ENCODE results near the gene LSM5.
"Not testable (repeated sequence)": the region's sequence is repeated elsewhere in the genome, so short reads cannot be mapped to it uniquely, and the experiment has no call there.

Gene LSM5

DNA sequence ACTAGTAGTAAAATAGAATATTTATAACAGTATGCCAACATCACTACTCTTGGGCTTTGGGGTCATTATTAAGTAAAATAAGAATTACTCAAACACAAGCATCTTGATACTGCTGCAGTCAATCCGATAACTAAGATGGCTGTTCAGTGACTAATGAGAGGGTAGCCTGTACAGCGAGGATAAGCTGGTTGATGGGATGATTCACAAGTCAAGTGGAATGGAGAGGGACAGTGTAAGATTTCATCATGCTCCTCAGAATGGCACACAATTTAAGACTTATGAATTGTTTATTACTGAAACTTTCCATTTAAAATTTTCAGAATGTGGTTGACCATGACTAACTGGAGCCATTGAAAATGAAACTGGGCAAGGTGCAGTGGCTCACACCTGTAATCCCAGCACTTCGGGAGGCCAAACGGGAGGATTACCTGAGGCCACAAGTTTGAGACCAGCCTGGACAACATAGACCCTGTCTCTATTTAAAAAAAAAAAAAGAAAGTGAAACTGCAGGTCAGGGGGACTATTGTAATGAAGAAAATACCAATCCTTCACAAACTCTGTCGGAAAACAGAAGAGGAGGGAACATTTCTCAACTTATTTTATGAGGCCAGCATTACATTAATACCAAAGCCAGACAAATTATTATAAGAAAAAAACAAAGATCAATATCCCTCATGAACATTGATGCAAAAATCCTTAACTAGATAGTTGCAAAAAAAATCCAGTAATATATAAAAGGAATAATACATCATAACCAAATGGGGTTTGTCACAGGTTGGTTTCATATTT, 16.3 kb upstream of the LSM5 start:
- peak overlapping the region; percentile 43 for H3K4me3 ChIP-seq (ENCODE audit: low read depth, low read length)
- TF ChIP-seq, protein P1, sequence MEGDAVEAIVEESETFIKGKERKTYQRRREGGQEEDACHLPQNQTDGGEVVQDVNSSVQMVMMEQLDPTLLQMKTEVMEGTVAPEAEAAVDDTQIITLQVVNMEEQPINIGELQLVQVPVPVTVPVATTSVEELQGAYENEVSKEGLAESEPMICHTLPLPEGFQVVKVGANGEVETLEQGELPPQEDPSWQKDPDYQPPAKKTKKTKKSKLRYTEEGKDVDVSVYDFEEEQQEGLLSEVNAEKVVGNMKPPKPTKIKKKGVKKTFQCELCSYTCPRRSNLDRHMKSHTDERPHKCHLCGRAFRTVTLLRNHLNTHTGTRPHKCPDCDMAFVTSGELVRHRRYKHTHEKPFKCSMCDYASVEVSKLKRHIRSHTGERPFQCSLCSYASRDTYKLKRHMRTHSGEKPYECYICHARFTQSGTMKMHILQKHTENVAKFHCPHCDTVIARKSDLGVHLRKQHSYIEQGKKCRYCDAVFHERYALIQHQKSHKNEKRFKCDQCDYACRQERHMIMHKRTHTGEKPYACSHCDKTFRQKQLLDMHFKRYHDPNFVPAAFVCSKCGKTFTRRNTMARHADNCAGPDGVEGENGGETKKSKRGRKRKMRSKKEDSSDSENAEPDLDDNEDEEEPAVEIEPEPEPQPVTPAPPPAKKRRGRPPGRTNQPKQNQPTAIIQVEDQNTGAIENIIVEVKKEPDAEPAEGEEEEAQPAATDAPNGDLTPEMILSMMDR (IDR thresholded peaks at IDR 0.05; ENCODE audit: low read depth, low read length) = no peak

DNA sequence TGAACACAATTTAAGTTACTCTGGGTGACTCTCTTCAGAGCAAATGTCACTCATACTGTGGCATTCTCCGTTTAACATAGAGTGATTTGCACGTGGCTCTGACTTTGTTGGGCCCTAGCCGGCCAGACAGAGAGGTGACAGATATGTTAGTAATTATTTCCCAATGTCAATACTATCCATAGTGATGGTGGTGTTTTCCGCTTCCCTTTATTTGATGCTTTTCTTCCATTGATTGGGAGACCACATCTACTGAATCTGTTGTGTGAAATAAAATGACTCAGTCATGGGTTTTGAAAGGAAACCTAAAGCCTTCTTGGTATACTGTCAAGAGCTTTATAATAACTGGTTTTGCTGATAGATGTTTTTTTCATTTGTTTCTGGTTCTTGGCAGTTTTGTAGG, 12.5 kb upstream of the LSM5 start:
- no peak overlapping the region for H3K4me3 ChIP-seq (ENCODE audit: low read depth, low read length)
- TF ChIP-seq, protein P1 (IDR thresholded peaks at IDR 0.05; ENCODE audit: low read depth, low read length) = no peak

DNA sequence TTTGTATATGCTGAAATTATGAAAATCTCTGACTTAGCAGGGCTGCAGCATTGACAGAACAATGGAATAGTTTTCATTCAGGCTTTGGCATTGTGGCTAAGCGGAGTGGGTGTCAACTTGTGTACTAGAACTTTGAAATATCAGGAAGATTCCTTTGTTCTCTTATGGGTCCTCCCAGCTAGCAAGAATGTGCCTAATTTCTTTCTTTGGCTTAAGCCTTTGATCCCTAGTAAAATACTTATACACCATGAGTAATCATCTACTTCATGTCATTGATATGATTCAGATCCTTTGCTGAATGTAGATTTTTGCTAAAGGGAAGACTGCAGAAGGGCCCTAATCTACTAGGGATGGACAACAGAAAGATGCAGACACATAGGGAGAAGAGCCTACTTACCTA, 11.3 kb upstream of the LSM5 start:
- TF ChIP-seq, protein P1 (IDR thresholded peaks at IDR 0.05; ENCODE audit: low read depth, low read length) = no peak
- no peak overlapping the region; the same call in 1 of the 2 replicates for H3K4me3 ChIP-seq (ENCODE audit: low read depth, low read length)

DNA sequence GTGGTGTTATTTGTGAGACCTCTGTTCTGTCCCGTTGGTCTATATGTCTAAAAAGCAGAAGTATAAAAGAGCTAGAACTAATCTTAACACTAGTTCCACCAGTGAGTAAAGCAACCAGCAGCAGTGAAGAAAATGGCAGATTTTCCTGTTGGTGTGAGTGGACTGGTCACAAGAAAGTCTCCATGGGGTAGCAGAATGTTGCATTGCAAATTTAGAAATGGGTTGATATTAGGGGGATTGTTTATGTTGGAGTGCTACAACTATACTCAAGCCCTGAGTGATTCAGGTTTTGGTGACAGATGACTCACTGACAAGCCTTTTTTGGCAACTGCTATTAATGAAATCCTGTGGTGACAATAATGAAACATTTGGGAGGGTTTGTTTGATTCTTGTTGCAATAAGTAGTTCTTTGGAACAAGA, 10.8 kb upstream of the LSM5 start:
- no peak overlapping the region for H3K4me3 ChIP-seq (ENCODE audit: low read depth, low read length)
- TF ChIP-seq, protein P1 (IDR thresholded peaks at IDR 0.05; ENCODE audit: low read depth, low read length) = no peak

DNA sequence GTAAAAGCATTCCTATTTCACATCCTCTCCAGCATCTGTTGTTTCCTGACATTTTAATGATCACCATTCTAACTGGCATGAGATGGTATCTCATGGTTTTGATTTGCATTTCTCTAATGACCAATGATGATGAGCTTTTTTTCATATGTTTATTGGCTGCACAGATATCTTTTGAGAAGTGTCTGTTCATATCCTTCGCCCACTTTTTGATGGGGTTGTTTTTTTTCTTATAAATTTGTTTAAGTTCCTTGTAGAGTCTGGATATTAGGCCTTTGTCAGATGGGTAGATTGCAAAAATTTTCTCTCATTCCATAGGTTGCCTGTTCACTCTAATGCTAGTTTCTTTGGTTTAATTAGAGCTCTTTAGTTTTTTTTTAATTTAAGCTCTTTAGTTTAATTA, 10.0 kb upstream of the LSM5 start:
- not testable (repeated sequence) for H3K4me3 ChIP-seq (ENCODE audit: low read depth, low read length)

DNA sequence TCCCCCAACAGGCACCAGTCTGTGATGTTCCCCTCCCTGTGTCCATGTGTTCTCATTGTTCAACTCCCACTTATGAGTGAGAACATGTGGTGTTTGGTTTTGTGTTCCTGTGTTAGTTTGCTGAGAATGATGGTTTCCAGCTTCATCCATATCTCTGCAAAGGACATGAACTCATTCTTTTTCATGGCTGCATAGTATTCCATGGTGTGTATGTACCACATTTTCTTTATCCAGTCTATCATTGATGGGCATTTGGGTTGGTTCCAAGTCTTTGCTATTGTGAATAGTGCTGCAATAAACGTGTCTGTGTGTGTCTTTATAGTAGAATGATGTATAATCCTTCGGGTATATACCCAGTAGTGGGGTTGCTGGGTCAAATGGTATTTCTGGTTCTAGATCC, 9.6 kb upstream of the LSM5 start:
- H3K4me3 ChIP-seq (ENCODE audit: low read depth, low read length) = not testable (repeated sequence)

DNA sequence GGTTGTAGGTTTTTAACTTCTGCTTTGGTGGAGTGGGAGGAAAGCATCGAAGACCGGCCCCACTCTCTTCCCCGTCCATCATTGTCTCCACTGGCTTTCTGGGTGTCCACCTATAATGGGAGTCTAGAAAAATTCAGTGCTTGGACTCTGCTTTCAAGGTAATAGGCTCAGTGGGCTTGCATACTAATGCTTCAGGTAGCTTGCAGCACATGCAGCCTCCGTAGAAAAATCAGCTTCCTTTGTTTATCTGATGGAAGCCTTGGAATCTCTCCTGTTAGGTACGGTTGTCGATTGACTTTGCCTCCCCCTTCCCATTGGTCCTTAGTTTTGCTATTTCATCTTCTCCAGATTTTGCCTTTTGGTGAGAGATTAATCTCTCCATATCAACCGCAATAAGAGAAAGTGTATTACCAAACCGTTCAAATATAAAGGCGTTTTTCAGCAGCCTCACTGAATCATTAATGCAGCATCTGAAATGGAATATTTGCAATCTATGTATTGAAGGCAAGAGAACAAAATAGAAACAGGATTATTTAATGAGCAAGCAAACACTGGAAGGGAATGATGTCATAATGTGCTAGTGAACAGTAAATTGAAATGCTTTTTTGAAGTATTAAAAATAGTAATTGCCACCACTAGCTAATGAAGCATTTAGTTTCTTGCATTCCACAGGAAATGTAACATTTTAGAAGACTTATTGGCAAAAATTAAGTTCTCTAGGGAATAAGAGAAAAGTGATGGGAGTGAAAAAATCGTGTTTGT, 6.1 kb upstream of the LSM5 start:
- TF ChIP-seq, protein P1 (IDR thresholded peaks at IDR 0.05; ENCODE audit: low read depth, low read length) = no peak

DNA sequence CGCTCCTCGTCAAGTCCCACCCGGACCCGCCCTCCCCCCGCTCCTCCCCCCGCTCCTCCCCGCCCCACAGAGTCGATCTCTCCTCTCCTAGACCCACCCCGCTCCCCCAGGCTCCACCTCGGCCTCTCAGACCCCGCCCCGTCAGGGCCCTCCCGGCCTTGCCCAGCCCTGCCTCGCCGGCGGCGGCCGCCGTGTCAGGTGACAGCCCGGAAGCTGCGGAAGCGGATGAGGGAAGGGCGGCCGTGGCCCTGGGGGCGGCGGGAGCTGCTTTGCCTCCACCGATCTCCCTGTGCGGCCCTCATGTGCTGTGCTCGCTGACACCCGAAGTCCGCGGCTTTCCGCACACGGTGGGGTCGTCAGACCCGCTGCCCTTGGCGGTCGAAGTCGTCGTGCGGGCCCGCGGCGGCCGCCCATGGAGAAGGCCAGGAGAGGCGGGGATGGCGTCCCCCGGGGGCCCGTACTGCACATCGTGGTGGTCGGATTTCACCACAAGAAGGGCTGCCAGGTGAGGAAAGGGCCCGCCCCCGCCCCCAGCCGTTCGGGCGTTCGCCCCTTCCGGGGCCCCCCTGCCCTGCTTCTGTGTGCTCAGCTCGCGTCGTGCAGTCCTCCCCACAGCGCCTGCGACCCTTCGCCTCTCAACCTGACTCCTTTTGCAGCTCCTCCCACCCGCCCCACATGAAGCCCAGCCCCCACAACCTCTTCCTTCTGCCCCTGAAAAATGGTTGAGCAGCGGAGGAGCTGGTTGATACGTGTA, 5.3 kb upstream of the LSM5 start, which contains the start of gene AVL9:
AVL9 (plus strand) TSS at position 192 of the 754 bp plus-strand sequence; CDS start at position 413, 221 bp downstream.
- H3K4me3 ChIP-seq (ENCODE audit: low read depth, low read length) = peak within 1 kb of the TSS; percentile 68
- TF ChIP-seq, protein P1 (IDR thresholded peaks at IDR 0.05; ENCODE audit: low read depth, low read length) = no peak

More for the DNA sequence above, 6.1 kb upstream of the LSM5 start:
- H3K4me3 ChIP-seq (ENCODE audit: low read depth, low read length) = peak overlapping the region; percentile 66

Measured in WI38 (cell line).